Endothelial cell of umbilical vein (primary cell): ENCODE measurements around the gene ALK. TPM values are rescaled to one million over a fixed set of nuclear protein-coding genes. Genes with fewer than 3 reads are reported as not detected.

Source experiments
- BruUV-seq: library from RNA; stranded (reverse); fragments of 400-500 nt; replicated peaks from 2 replicates; lab custom pipeline; 2021; lab: Mats Ljungman, UMichigan
- CTCF ChIA-PET: fragments of 300-600, 350-600 bp; sonication (Branson Sonifier 250); formaldehyde crosslinking; loops from one replicate; lab custom pipeline; 2021; ENCODE audit warnings: antibody characterized with exemption, inconsistent platforms; lab: Charles Lee
- POLR2A ChIA-PET: fragments of 300-600, 350-600 bp; sonication (Branson Sonifier 250); formaldehyde crosslinking; loops from one replicate; lab custom pipeline; 2021; ENCODE audit warnings: antibody characterized with exemption, inconsistent platforms; lab: Charles Lee
- DNase-seq: peaks from one replicate; pipeline ENCODE4 v3.0.0-alpha.2; 2011; ENCODE audit warnings: low read depth, low spot score
- FAIRE-seq: peaks from 2 replicates; lab custom pipeline; 2011; peaks lifted over from hg19 to GRCh38; lab: Jason Lieb, UNC
- H2AFZ ChIP-seq: 2 replicates; pipeline ENCODE4 v1.6.0; 2012; ENCODE audit warnings: low read depth, low read length, control low read depth, inconsistent platforms
- H3K27ac ChIP-seq: 2 replicates; pipeline ENCODE4 v1.5.1; 2011; ENCODE audit warnings: low read depth, mild to moderate bottlenecking, control low read depth, low read length, moderate library complexity; ENCODE audit not compliant: insufficient read depth
- H3K27me3 ChIP-seq, 2 experiments: 2 replicates each; pipeline versions ENCODE4 v1.6.0 to v1.6.1; 2011; ENCODE audit warnings: low read length in 2 of 2, mixed read lengths in 1 of 2; ENCODE audit not compliant: control insufficient read depth in 2 of 2, insufficient read depth in 2 of 2
- H3K36me3 ChIP-seq, 2 experiments: 2 replicates in 1 of 2; 3 replicates in 1 of 2; pipeline ENCODE4 v1.5.1; 2011; ENCODE audit warnings: low read length in 2 of 2, mild to moderate bottlenecking in 1 of 2, moderate library complexity in 1 of 2; ENCODE audit not compliant: control insufficient read depth in 2 of 2, insufficient read depth in 2 of 2; ENCODE audit errors: extremely low read depth in 1 of 2
- H3K4me1 ChIP-seq: 3 replicates; pipeline ENCODE4 v1.5.1; 2011; ENCODE audit warnings: mild to moderate bottlenecking, low read length; ENCODE audit not compliant: control insufficient read depth, insufficient read depth; ENCODE audit errors: extremely low read depth
- H3K4me2 ChIP-seq: 2 replicates; pipeline ENCODE4 v1.6.1; 2011; ENCODE audit warnings: low read length, control low read depth, mixed read lengths; ENCODE audit not compliant: insufficient read depth
- H3K4me3 ChIP-seq, 3 experiments: fragments of 200-600 bp in 1 of 3; sonication (generic), shearing (Covaris generic) in 1 of 3; replicated peaks in 1 of 3; 2 replicates each; pipeline ENCODE4 v1.5.1; 2011 to 2016; ENCODE audit warnings: control low read depth in 3 of 3, low read length in 3 of 3, mild to moderate bottlenecking in 2 of 3, inconsistent platforms in 1 of 3, low read depth in 1 of 3, moderate library complexity in 1 of 3; ENCODE audit not compliant: insufficient read depth in 1 of 3
- H3K79me2 ChIP-seq: 2 replicates; pipeline ENCODE4 v1.6.0; 2012; ENCODE audit warnings: low read length, inconsistent platforms; ENCODE audit not compliant: control insufficient read depth, insufficient read depth
- H3K9ac ChIP-seq: replicated peaks from 2 replicates; pipeline ENCODE3; 2011; ENCODE audit warnings: low read length, control low read depth; ENCODE audit not compliant: insufficient read depth; ENCODE audit errors: extremely low read depth
- H3K9me1 ChIP-seq: replicated peaks from 3 replicates; pipeline ENCODE4 v1.6.0; 2011; ENCODE audit warnings: mild to moderate bottlenecking, low read length; ENCODE audit not compliant: control insufficient read depth, insufficient read depth; ENCODE audit errors: extremely low read depth
- H3K9me3 ChIP-seq: replicated peaks from 2 replicates; pipeline ENCODE4 v1.5.1; 2012; ENCODE audit warnings: low read length, inconsistent platforms; ENCODE audit not compliant: control insufficient read depth, insufficient read depth
- H4K20me1 ChIP-seq: replicated peaks from 2 replicates; pipeline ENCODE3; 2011; ENCODE audit warnings: mild to moderate bottlenecking, low read length; ENCODE audit not compliant: control insufficient read depth, insufficient read depth; ENCODE audit errors: extremely low read depth
- CTCF ChIP-seq, 2 donors: IDR thresholded peaks; 1 replicate in 1 of 2; 2 replicates in 1 of 2; pipeline ENCODE4 v1.5.1; 2011; ENCODE audit warnings: low read length in 2 of 2, mild to moderate bottlenecking in 2 of 2, moderate library complexity in 2 of 2, control low read depth in 1 of 2, inconsistent platforms in 1 of 2, low read depth in 1 of 2; ENCODE audit not compliant: insufficient read depth in 1 of 2; ENCODE audit errors: extremely low read depth in 1 of 2
- GATA2 ChIP-seq: IDR thresholded peaks from 2 replicates; pipeline ENCODE4 v1.7.0; 2011; ENCODE audit warnings: low read depth, mild to moderate bottlenecking, moderate library complexity, mixed read lengths, low read length; ENCODE audit not compliant: insufficient read length, insufficient read depth
- JUN ChIP-seq: IDR thresholded peaks from 2 replicates; pipeline ENCODE4 v1.6.1; 2011; ENCODE audit warnings: borderline replicate concordance, low read depth; ENCODE audit not compliant: insufficient read length, insufficient read depth
- MAX ChIP-seq: IDR thresholded peaks from 2 replicates; pipeline ENCODE4 v1.6.1; 2011; ENCODE audit not compliant: insufficient read depth, insufficient read length
- MYC ChIP-seq: IDR thresholded peaks from one replicate; pipeline ENCODE4 v1.6.1; 2011; ENCODE audit warnings: mild to moderate bottlenecking, low read depth, low read length
- POLR2A ChIP-seq: IDR thresholded peaks from 2 replicates; pipeline ENCODE4 v1.6.1; 2012; ENCODE audit warnings: low read depth, mild to moderate bottlenecking, control low read depth, low read length
- POLR2AphosphoS5 ChIP-seq: IDR thresholded peaks from 2 replicates; pipeline ENCODE4 v1.6.1; 2012; ENCODE audit warnings: low read depth, mild to moderate bottlenecking, control low read depth, low read length, moderate library complexity; ENCODE audit not compliant: insufficient read depth
- dilution Hi-C: fragments of 300-500 bp; cut with MboI; formaldehyde crosslinking; loops from one replicate; pipeline ENCODE4 v1.15.0; 2019; ENCODE audit warnings: low sequenced_read_pairs; ENCODE audit not compliant: extremely low pct_ligation_motif_present
- intact Hi-C: fragments of 100-400 bp; cut with micrococcal nuclease; formaldehyde crosslinking; loops from one replicate; pipeline ENCODE4 v1.10.0; 2022
- polyA plus RNA-seq, 4 experiments: library from polyadenylated mRNA; depleted of rRNA in 3 of 4; stranded (reverse) in 3 of 4; unstranded in 1 of 4; fragments of >200 nt; gene quantifications; 2 replicates each; pipeline versions ENCODE4 v1.2.1 to v1.2.3, GENCODE V29; 2011 to 2012; ENCODE audit warnings: missing spikeins in 1 of 4
- total RNA-seq: library from RNA; stranded (reverse); gene quantifications from 2 replicates; pipeline ENCODE4 v1.2.3, GENCODE V29; 2021

ALK gene
- total and polyA plus RNA-seq, 2 donors (not counting 3 experiments of a cell fraction or from before 2014, with no cell fraction given): not detected

DNA sequence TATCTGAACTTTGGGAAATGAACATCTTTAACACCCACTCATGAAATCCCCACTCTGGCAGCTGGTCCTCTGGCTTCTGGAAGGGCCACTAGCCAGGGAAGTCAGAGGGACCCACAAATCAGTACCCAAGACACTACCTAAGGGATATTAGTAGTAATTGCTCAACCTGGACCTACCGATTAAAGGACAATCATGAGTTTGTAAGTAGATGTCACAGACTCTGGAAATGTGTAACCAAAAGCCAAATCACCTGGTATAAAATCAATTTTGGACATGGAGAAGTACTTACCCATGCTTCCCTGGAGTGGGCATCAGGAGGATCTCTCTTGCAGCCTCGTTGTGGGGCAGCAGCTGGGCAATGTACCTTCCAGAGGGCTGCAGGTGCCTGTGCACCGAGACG is 389.8 kb downstream of the ALK start:
- H3K4me2 ChIP-seq: no peak overlapping the region
- H3K9me3 ChIP-seq: peaks cover 3% of the 10 kb centered on the region
- POLR2A ChIA-PET: no interaction called here
- BruUV-seq: no TSS peak
- dilution Hi-C loops (no loop called here), intact Hi-C loops (no loop called here)
- H3K36me3 ChIP-seq: no peaks in the 10 kb centered on the region
- H3K9me1 ChIP-seq: no peaks in the 10 kb centered on the region
- CTCF ChIA-PET: no interaction called here
- FAIRE-seq (no peak), DNase-seq (no peak)
- H2AFZ ChIP-seq: no peak overlapping the region
- no peaks in the 10 kb centered on the region for H4K20me1 ChIP-seq
- no peaks in the 10 kb centered on the region for H3K79me2 ChIP-seq
- H3K4me1 ChIP-seq: no peaks in the 10 kb centered on the region
- no peak overlapping the region for H3K9ac ChIP-seq
- TF ChIP-seq MYC (no peak), JUN (no peak), MAX (no peak), CTCF (IDR thresholded peaks at IDR 0.05; ENCODE audit: extremely low read depth in 1 of 2, insufficient read depth in 1 of 2, low read depth in 1 of 2, low read length in 2 of 2) (no peak), POLR2AphosphoS5 (no peak)
- H3K27me3 ChIP-seq: no peaks in the 10 kb centered on the region
- no peak overlapping the region for H3K4me3 ChIP-seq
- H3K27ac ChIP-seq: no peak overlapping the region

GRCh38 chr2:29530281-29530680 is 391.1 kb downstream of the ALK start:
- H3K9ac ChIP-seq: no peak overlapping the region
- H3K4me1 ChIP-seq: no peaks in the 10 kb centered on the region
- H3K36me3 ChIP-seq: no peaks in the 10 kb centered on the region
- dilution Hi-C loops: no loop called here
- H3K79me2 ChIP-seq: no peaks in the 10 kb centered on the region
- no peaks in the 10 kb centered on the region for H4K20me1 ChIP-seq
- BruUV-seq: no TSS peak
- ChIA-PET POLR2A (no interaction called here), CTCF (no interaction called here)
- H3K9me3 ChIP-seq: peaks cover 3% of the 10 kb centered on the region
- no peak overlapping the region for H3K4me3 ChIP-seq
- H3K27ac ChIP-seq: no peak overlapping the region
- FAIRE-seq (no peak), DNase-seq (no peak)
- H3K9me1 ChIP-seq: no peaks in the 10 kb centered on the region
- H3K27me3 ChIP-seq: no peaks in the 10 kb centered on the region
- intact Hi-C loops: no loop called here
- no peak overlapping the region for H2AFZ ChIP-seq
- TF ChIP-seq MAX: no peak
- no peak for TF ChIP-seq POLR2AphosphoS5
- no peak for TF ChIP-seq JUN
- no peak for TF ChIP-seq POLR2A
- TF ChIP-seq GATA2: no peak
- H3K4me2 ChIP-seq: no peak overlapping the region
